Neural progenitor cell (in vitro differentiated cells): ENCODE data around the gene ATP7B. TPM values are rescaled to one million over a fixed set of nuclear protein-coding genes. Genes with fewer than 3 reads are reported as not detected.

Experiments
- DNase-seq: peaks from one replicate; pipeline ENCODE4 v3.0.0-alpha.2; 2016; ENCODE audit warnings: low spot score
- H2AFZ ChIP-seq: fragments of 200-600 bp; sonication (generic); replicated peaks from 2 replicates; pipeline ENCODE4 v1.6.1; 2016; ENCODE audit warnings: antibody characterized with exemption
- H3F3A ChIP-seq: fragments of 200-600 bp; sonication (generic); 2 replicates; pipeline ENCODE4 v1.6.1; 2016; ENCODE audit warnings: antibody characterized with exemption, low read depth
- H3K27ac ChIP-seq: fragments of 200-600 bp; sonication (generic); 2 replicates; pipeline ENCODE4 v1.5.1; 2016; ENCODE audit warnings: mild to moderate bottlenecking
- H3K27me3 ChIP-seq: fragments of 200-600 bp; sonication (generic); 2 replicates; pipeline ENCODE4 v1.6.1; 2016; ENCODE audit warnings: mild to moderate bottlenecking, moderate library complexity
- H3K36me3 ChIP-seq: fragments of 200-600 bp; sonication (generic); 2 replicates; pipeline ENCODE4 v1.5.1; 2016
- H3K4me1 ChIP-seq: fragments of 200-600 bp; sonication (generic); 2 replicates; pipeline ENCODE4 v1.6.1; 2016; ENCODE audit warnings: mixed run types
- H3K4me2 ChIP-seq: fragments of 200-600 bp; sonication (generic); 2 replicates; pipeline ENCODE4 v1.6.1; 2016
- H3K4me3 ChIP-seq: fragments of 200-600 bp; sonication (generic); 2 replicates; pipeline ENCODE4 v1.5.1; 2016
- H3K79me2 ChIP-seq: fragments of 200-600 bp; sonication (generic); 2 replicates; pipeline ENCODE4 v1.6.1; 2016; ENCODE audit warnings: low read depth
- H3K9ac ChIP-seq: fragments of 200-600 bp; sonication (generic); 2 replicates; pipeline ENCODE4 v1.6.1; 2016
- H3K9me3 ChIP-seq: fragments of 200-600 bp; sonication (generic); 2 replicates; pipeline ENCODE4 v1.5.1; 2016; ENCODE audit warnings: low read depth
- H4K20me1 ChIP-seq: fragments of 200-600 bp; sonication (generic); 2 replicates; pipeline ENCODE4 v1.6.1; 2016; ENCODE audit warnings: low read depth
- H3K27ac Mint-ChIP-seq: 3 replicates; pipeline ENCODE4 v1.8.0; 2021; ENCODE audit warnings: mixed read lengths
- H3K27me3 Mint-ChIP-seq: 2 replicates; pipeline ENCODE4 v1.8.0; 2022; ENCODE audit warnings: low read depth, mild to moderate bottlenecking, inconsistent platforms, moderate library complexity, mixed read lengths; ENCODE audit not compliant: insufficient read depth
- H3K36me3 Mint-ChIP-seq: 3 replicates; pipeline ENCODE4 v1.8.0; 2021; ENCODE audit warnings: mixed read lengths
- H3K4me1 Mint-ChIP-seq: 3 replicates; pipeline ENCODE4 v1.8.0; 2021; ENCODE audit warnings: mixed read lengths
- H3K4me3 Mint-ChIP-seq: 3 replicates; pipeline ENCODE4 v1.8.0; 2021; ENCODE audit warnings: mild to moderate bottlenecking, moderate library complexity, mixed read lengths
- H3K9me3 Mint-ChIP-seq: 3 replicates; pipeline ENCODE4 v1.8.0; 2020; ENCODE audit warnings: mixed read lengths
- EZH2 ChIP-seq: fragments of 200-600 bp; sonication (generic); IDR thresholded peaks from 2 replicates; pipeline ENCODE4 v1.6.1; 2017; ENCODE audit warnings: antibody characterized with exemption, mild to moderate bottlenecking, moderate library complexity
- EZH2phosphoT487 ChIP-seq: fragments of 200-600 bp; sonication (generic); IDR thresholded peaks from 2 replicates; pipeline ENCODE4 v1.6.1; 2017; ENCODE audit warnings: antibody characterized with exemption
- total RNA-seq: library from RNA; depleted of rRNA; stranded (reverse); fragments of >200 nt; gene quantifications from 2 replicates; pipeline ENCODE4 v1.2.3, GENCODE V29; 2015; ENCODE audit warnings: low replicate concordance
- TF ChIP-seq, protein P1 (sequence below): fragments of 200-600 bp; sonication (generic); IDR thresholded peaks from 2 replicates; pipeline ENCODE4 v1.5.1; 2017; ENCODE audit warnings: antibody characterized with exemption, mild to moderate bottlenecking

Gene ATP7B
- total RNA-seq, 1 donor from 2014 or later, result 8.2 TPM

DNA sequence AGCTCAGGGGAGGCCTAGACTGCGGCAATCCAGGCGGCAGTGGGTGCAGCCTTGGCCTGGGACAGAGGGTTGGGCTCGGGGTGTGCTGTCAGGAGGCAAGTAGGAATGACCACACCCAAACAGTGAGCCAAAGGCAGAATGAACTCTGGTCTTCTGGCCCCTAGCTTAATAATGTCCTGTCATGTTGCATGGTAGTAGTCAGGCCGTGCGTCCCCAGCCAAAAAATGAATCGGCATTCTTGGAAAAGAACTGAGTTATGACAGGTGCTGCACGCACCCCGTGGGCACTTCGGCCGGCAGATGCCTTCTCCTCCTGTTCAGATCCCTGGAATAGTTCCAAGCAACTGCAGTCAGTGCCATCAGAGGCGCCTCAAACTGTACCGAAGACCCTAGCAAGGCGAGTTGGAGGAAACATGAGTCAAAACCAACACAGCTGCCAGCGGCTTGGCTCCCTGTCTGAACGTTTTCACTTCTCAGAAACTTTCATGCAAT, 55.9 kb downstream of the ATP7B start:
- H2AFZ ChIP-seq, result no peak overlapping the region
- no peak overlapping the region for H3K4me3 ChIP-seq
- H3K27me3 ChIP-seq, result no peaks in the 10 kb centered on the region
- H3K27me3 Mint-ChIP-seq, result peaks cover 13% of the 10 kb centered on the region
- H3K79me2 ChIP-seq, result no peaks in the 10 kb centered on the region
- H3K9me3 ChIP-seq, result no peaks in the 10 kb centered on the region
- H3K36me3 ChIP-seq, result no peaks in the 10 kb centered on the region
- H3K4me2 ChIP-seq, result no peak overlapping the region
- no peak overlapping the region for H3K27ac ChIP-seq
- DNase-seq, result no peak
- H4K20me1 ChIP-seq, result no peaks in the 10 kb centered on the region
- H3K36me3 Mint-ChIP-seq, result peaks cover 18% of the 10 kb centered on the region
- peaks cover 56% of the 10 kb centered on the region for H3K4me1 Mint-ChIP-seq
- peaks cover 12% of the 10 kb centered on the region for H3K4me1 ChIP-seq
- TF ChIP-seq, protein P1, sequence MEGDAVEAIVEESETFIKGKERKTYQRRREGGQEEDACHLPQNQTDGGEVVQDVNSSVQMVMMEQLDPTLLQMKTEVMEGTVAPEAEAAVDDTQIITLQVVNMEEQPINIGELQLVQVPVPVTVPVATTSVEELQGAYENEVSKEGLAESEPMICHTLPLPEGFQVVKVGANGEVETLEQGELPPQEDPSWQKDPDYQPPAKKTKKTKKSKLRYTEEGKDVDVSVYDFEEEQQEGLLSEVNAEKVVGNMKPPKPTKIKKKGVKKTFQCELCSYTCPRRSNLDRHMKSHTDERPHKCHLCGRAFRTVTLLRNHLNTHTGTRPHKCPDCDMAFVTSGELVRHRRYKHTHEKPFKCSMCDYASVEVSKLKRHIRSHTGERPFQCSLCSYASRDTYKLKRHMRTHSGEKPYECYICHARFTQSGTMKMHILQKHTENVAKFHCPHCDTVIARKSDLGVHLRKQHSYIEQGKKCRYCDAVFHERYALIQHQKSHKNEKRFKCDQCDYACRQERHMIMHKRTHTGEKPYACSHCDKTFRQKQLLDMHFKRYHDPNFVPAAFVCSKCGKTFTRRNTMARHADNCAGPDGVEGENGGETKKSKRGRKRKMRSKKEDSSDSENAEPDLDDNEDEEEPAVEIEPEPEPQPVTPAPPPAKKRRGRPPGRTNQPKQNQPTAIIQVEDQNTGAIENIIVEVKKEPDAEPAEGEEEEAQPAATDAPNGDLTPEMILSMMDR, result no peak
- no peak for TF ChIP-seq EZH2phosphoT487
- no peak for TF ChIP-seq EZH2
- peaks cover 7% of the 10 kb centered on the region for H3F3A ChIP-seq
- H3K9ac ChIP-seq, result no peak overlapping the region
- no peak overlapping the region for H3K4me3 Mint-ChIP-seq
- H3K9me3 Mint-ChIP-seq, result peaks cover 2% of the 10 kb centered on the region
- H3K27ac Mint-ChIP-seq, result peak overlapping the region; percentile 25

DNA sequence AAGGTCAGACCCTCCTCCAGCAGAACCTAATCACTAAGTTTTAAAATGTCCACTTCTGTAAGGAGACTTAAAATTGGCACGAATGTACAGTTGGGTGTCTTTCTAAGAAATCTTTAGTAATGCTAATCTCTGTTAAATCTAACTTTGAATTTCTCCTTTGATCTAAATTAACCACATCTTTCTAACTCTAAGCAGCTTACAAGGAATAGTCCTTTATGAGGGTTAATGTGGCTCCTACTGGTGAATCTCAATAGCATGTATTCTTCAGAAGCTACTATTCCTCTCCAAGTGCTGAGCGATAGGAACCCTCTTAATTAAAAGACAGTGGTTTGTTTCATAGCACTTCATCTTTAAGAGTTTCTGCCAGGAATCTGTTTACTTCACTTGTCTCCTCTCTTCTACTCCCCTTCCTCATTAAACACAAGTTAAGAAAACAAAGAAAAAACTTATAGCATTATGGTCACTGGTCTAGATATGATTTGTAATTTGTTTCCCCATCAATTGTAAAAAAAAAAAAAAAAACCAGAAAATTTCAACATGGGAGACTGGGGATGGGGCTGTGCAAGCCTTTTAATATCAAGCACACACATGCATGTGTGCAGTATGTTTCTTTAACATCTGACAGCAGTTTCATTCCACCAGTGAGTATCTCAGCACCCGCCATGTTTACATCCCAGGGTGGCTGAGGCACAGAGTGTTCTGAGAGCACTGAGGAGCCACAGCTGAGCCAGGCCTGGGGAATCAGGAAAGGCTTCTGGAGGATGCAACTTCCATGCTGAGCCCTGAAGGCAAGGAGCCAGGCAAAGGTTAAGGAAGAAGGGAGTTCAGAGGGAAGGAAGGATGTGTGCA, 57.7 kb downstream of the ATP7B start:
- no peak overlapping the region for H2AFZ ChIP-seq
- H3K9me3 ChIP-seq, result no peaks in the 10 kb centered on the region
- H3K27me3 Mint-ChIP-seq, result peaks cover 13% of the 10 kb centered on the region
- DNase-seq, result no peak
- H3K4me2 ChIP-seq, result peak overlapping the region; percentile 32
- H3K27me3 ChIP-seq, result no peaks in the 10 kb centered on the region
- peaks cover 12% of the 10 kb centered on the region for H3K4me1 ChIP-seq
- H4K20me1 ChIP-seq, result no peaks in the 10 kb centered on the region
- H3K9ac ChIP-seq, result no peak overlapping the region
- peaks cover 7% of the 10 kb centered on the region for H3F3A ChIP-seq
- no peaks in the 10 kb centered on the region for H3K36me3 ChIP-seq
- no peaks in the 10 kb centered on the region for H3K79me2 ChIP-seq
- peaks cover 47% of the 10 kb centered on the region for H3K4me1 Mint-ChIP-seq
- TF ChIP-seq, protein P1, result no peak
- TF ChIP-seq EZH2, result no peak
- no peak for TF ChIP-seq EZH2phosphoT487
- H3K4me3 Mint-ChIP-seq, result no peak overlapping the region
- H3K27ac Mint-ChIP-seq, result no peak overlapping the region
- H3K9me3 Mint-ChIP-seq, result peaks cover 2% of the 10 kb centered on the region
- peak overlapping the region; percentile 5 for H3K27ac ChIP-seq
- no peak overlapping the region for H3K4me3 ChIP-seq
- peaks cover 26% of the 10 kb centered on the region for H3K36me3 Mint-ChIP-seq

DNA sequence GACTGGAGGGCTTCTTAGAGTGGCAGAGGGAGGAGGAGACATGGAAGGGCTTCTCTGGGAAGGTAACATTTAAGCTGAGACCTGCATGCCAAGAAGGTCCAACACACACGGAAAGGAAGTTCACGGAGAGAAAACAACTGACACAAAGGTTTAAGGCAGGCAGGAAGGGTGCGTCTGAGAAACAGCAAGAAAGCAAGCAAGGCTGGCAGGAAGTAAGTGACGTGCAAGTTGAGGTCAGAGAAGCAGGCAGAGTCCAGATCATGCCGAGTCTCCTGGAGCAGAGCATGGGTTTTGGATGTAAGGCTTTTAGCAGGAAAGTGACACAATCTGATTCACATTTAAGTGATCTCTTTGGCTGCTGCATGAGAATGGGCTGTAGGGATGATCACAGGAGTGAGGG, 60.5 kb downstream of the ATP7B start:
- TF ChIP-seq, protein P1, result no peak
- TF ChIP-seq EZH2phosphoT487 (no peak), EZH2 (no peak)
- Histone ChIP-seq H2AFZ (no peak overlapping the region), H3K36me3 (no peaks in the 10 kb centered on the region), H3K9ac (no peak overlapping the region), H3K27me3 (no peaks in the 10 kb centered on the region), H3K4me2 (no peak overlapping the region), H3K4me3 (no peak overlapping the region), H4K20me1 (no peaks in the 10 kb centered on the region), H3K27ac (no peak overlapping the region), H3K79me2 (no peaks in the 10 kb centered on the region), H3K4me1 (peaks cover 12% of the 10 kb centered on the region), H3F3A (peaks cover 7% of the 10 kb centered on the region), H3K9me3 (no peaks in the 10 kb centered on the region)
- peaks cover 27% of the 10 kb centered on the region for H3K36me3 Mint-ChIP-seq
- no peak overlapping the region for H3K4me3 Mint-ChIP-seq
- no peak for DNase-seq
- peaks cover 32% of the 10 kb centered on the region for H3K4me1 Mint-ChIP-seq
- H3K27ac Mint-ChIP-seq, result no peak overlapping the region
- peaks cover 2% of the 10 kb centered on the region for H3K9me3 Mint-ChIP-seq
- H3K27me3 Mint-ChIP-seq, result peaks cover 9% of the 10 kb centered on the region
